ENCODE data around the gene USP54. TPM values are rescaled to one million over a fixed set of nuclear protein-coding genes. Genes with fewer than 3 reads are reported as not detected.

Gene USP54
- polyA plus RNA-seq, 1 of the 3 experiments (the other 2 are of a cell fraction): 6.5 TPM

GRCh38 chr10:73601486-73601921 lies 10.4 kb upstream of the USP54 start:
- WGBS (ENCODE audit: low lambda C conversion rate): 69% methylated on average over 3 of the region's 3 CpGs
- Histone ChIP-seq H3K9ac (no peak overlapping the region), H3K27me3 (ENCODE audit: insufficient read depth) (no peaks in the 10 kb centered on the region), H3K36me3 (replicated peaks in 1 of 2; ENCODE audit: control insufficient read depth in 1 of 2, insufficient read depth in 2 of 2, low read length in 1 of 2) (no peaks in the 10 kb centered on the region), H3K9me2 (no peaks in the 10 kb centered on the region), H4K20me1 (ENCODE audit: insufficient read depth) (no peaks in the 10 kb centered on the region), H3K4me2 (no peak overlapping the region), H3K9me3 (no peaks in the 10 kb centered on the region), H3F3A (replicated peaks; ENCODE audit: insufficient read depth) (no peaks in the 10 kb centered on the region), H2AFZ (ENCODE audit: low read depth) (no peak overlapping the region), H3K79me2 (ENCODE audit: insufficient read depth) (no peaks in the 10 kb centered on the region; the same call in 1 of the 2 replicates), H3K27ac (ENCODE audit: low read depth in 2 of 2, low read length in 1 of 2) (no peak overlapping the region), H3K4me1 (ENCODE audit: control insufficient read depth in 1 of 2, insufficient read depth in 2 of 2, low read depth in 1 of 2, low read length in 1 of 2) (no peaks in the 10 kb centered on the region), H3K4me3 (ENCODE audit: low read depth in 2 of 2, low read length in 1 of 2) (no peak overlapping the region)
- TF ChIP-seq NFIC (IDR thresholded peaks at IDR 0.05; ENCODE audit: borderline replicate concordance): no peak
- TF ChIP-seq EP300 (IDR thresholded peaks at IDR 0.05; ENCODE audit: borderline replicate concordance in 1 of 2, low read depth in 1 of 2, low read length in 1 of 2): no peak
- TF ChIP-seq PBX3 (IDR thresholded peaks at IDR 0.05): peak; percentile 47
- TF ChIP-seq RXRA (IDR thresholded peaks at IDR 0.05; ENCODE audit: borderline replicate concordance, low read depth): no peak
- DNase-seq: no peak
- CTCF ChIA-PET: interaction anchor here (0.7 to 1.7 kb wide), 3 partner anchors 23 to 59 kb away, joined by 3 to 7 read pairs (median 4); no protein-coding TSS in a partner anchor
- POLR2A ChIA-PET: no interaction called here

- Histone ChIP-seq H3K27ac (ENCODE audit: low read depth in 2 of 2, low read length in 1 of 2) (no peak overlapping the region), H3K4me1 (ENCODE audit: control insufficient read depth in 1 of 2, insufficient read depth in 2 of 2, low read depth in 1 of 2, low read length in 1 of 2) (no peaks in the 10 kb centered on the region), H3K9me3 (no peaks in the 10 kb centered on the region), H3K9ac (no peak overlapping the region), H2AFZ (ENCODE audit: low read depth) (no peak overlapping the region), H3F3A (replicated peaks; ENCODE audit: insufficient read depth) (peaks cover under 1% of the 10 kb centered on the region), H3K9me2 (no peaks in the 10 kb centered on the region), H3K36me3 (replicated peaks in 1 of 2; ENCODE audit: control insufficient read depth in 1 of 2, insufficient read depth in 2 of 2, low read length in 1 of 2) (no peaks in the 10 kb centered on the region), H3K27me3 (ENCODE audit: insufficient read depth) (no peaks in the 10 kb centered on the region), H3K79me2 (ENCODE audit: insufficient read depth) (no peaks in the 10 kb centered on the region), H4K20me1 (ENCODE audit: insufficient read depth) (no peaks in the 10 kb centered on the region), H3K4me2 (no peak overlapping the region), H3K4me3 (ENCODE audit: low read depth in 2 of 2, low read length in 1 of 2) (no peak overlapping the region)
- ChIA-PET POLR2A (no interaction called here), CTCF (interaction anchor here (1.3 kb wide), 1 partner anchor 68 kb away, joined by 4 read pairs; no protein-coding TSS in a partner anchor)
- 90% methylated on average over 1 of the region's 1 CpG for WGBS (ENCODE audit: low lambda C conversion rate)
- TF ChIP-seq RCOR1 (IDR thresholded peaks at IDR 0.05; ENCODE audit: low read length) (no peak), PBX3 (IDR thresholded peaks at IDR 0.05) (no peak), SIN3A (IDR thresholded peaks at IDR 0.05; ENCODE audit: borderline replicate concordance, low read depth, low read length) (no peak), TEAD4 (IDR thresholded peaks at IDR 0.05; ENCODE audit: borderline replicate concordance, insufficient read depth) (no peak), GABPA (IDR thresholded peaks at IDR 0.05; ENCODE audit: low read depth) (no peak), CTCF (IDR thresholded peaks at IDR 0.05) (no peak), TAF1 (IDR thresholded peaks at IDR 0.05; ENCODE audit: borderline replicate concordance, low read depth, low read length) (no peak), POLR2AphosphoS5 (IDR thresholded peaks at IDR 0.05; ENCODE audit: low read depth, low read length) (no peak)
- DNase-seq: no peak
These were observed 6.2 kb upstream of the USP54 start for GRCh38 chr10:73597346-73597745.
